Activated CD8-positive, alpha-beta memory T cell treated with anti-CD3 and anti-CD28 coated beads for 48 hours (primary cell): ENCODE results near the gene STIM1.
"Not testable (repeated sequence)": the region's sequence is repeated elsewhere in the genome, so short reads cannot be mapped to it uniquely, and the experiment has no call there.

Experiments used
- DNase-seq, 3 experiments: peaks; one replicate each; pipeline ENCODE4 v3.0.0-alpha.2; 2020; ENCODE audit warnings: low read depth in 2 of 3, low spot score in 2 of 3

Gene STIM1

GRCh38 chr11:4094348-4095291 is 239.2 kb downstream of the STIM1 start, which contains the start of gene RRM1:
Gene RRM1 (plus strand): TSS chr11:4094799. CDS start chr11:4095013, 214 bp downstream.
- DNase-seq, result peak; percentile 88 to 96 (median 95)

DNA sequence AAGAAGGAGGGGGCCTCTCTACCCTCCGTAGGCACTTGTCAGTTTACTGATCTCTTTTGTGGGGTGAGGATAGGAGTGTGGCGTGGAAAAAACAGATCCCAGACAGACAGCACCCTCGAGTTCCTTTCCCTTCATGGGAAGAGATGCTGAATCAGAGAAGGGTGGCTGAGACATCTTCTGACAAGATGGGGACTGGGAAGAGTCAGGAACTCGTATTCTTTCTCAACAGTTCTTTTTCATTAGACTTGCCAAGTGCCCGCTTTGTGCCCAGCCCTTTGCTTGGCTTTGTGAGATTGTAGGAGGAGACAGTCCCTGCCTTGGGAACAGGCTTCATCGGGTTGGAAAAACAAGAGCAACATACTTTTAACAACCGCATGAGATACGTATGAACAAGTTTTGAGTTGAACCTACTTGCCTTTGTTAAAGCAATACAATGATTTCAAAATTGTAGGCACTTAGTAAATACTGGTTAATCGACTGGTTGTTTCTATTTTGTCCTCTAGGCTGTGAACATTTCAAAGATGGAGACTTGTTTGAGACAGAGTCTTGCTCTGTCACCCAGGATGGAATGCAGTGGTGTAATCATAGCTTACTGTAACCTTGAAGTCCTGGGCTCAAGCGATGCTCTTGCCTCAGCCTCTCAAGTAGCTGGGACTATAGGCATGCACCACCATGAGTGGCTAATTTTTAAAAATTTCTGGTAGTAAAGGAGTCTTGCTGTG is 240.2 kb downstream of the STIM1 start:
- DNase-seq, result no peak

GRCh38 chr11:4098026-4098621 is 242.7 kb downstream of the STIM1 start:
- DNase-seq, result no peak

DNA sequence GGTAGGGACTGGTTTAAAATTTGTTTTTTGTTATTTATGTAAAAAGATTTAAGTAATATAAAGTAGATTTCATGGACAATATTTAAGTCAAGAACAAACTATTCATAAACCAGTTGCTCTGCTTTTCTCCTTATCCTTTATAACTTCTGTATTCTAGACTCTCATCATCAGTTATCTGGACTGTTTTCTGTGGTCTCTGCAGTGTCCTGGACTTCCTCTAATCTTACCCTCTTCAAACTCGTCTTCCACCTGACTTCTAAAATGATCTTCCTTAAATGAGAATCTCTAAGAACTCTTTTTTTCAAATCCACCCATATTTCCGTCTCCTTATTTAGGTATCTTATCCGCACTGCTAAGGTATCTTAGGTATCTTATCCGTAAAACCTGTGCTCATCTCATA is 247.2 kb downstream of the STIM1 start:
- no peak for DNase-seq

- DNase-seq, result no peak
These were observed 247.8 kb downstream of the STIM1 start for GRCh38 chr11:4103269-4103668.

- DNase-seq, result no peak
These were observed 250.5 kb downstream of the STIM1 start for GRCh38 chr11:4105916-4106315.

DNA sequence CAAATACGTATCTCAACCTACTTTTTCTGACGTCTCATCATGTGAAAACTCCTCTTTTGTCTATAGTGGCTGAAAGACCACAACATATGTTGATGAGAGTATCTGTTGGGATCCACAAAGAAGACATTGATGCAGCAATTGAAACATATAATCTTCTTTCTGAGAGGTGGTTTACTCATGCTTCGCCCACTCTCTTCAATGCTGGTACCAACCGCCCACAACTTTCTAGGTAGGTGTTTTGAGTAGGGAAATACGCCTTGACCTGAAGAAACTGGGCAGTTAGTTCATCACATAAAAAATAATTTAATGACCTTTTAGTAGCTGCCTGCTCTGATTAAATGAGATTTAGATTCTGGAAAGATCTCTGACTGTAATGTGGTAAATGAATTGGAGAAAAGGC is 256.4 kb downstream of the STIM1 start:
- DNase-seq, result no peak

- no peak for DNase-seq
These were observed 259.7 kb downstream of the STIM1 start for GRCh38 chr11:4115128-4115527.

DNA sequence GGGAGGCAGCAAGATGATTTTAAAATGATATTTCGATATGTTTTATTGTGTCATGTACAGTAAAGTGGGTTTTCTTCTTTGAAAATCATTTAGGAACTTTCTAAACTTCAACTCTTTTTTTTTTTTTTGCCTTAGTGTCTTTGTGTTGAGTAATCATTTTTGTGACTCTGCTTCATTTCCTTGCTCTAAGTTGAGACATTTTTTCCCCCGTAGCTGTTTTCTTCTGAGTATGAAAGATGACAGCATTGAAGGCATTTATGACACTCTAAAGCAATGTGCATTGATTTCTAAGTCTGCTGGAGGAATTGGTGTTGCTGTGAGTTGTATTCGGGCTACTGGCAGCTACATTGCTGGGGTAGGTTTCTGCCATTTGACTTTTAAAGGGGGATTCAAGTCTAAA is 262.6 kb downstream of the STIM1 start:
- no peak for DNase-seq

DNA sequence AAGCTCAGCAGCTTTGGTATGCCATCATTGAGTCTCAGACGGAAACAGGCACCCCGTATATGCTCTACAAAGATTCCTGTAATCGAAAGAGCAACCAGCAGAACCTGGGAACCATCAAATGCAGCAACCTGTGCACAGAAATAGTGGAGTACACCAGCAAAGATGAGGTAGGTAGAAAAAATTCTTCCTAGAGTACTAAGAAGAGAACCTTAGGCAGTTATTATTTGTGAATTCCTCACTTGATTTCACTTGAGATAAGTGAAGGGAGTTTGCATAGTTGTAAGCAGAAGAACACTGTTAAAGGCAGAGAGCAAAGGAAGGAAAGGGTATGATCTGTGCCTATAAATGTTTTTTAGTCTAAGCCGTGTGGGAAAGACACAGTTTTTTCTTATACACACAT is 267.8 kb downstream of the STIM1 start:
- no peak for DNase-seq

GRCh38 chr11:4125141-4125540 is 269.7 kb downstream of the STIM1 start:
- DNase-seq, result no peak

DNA sequence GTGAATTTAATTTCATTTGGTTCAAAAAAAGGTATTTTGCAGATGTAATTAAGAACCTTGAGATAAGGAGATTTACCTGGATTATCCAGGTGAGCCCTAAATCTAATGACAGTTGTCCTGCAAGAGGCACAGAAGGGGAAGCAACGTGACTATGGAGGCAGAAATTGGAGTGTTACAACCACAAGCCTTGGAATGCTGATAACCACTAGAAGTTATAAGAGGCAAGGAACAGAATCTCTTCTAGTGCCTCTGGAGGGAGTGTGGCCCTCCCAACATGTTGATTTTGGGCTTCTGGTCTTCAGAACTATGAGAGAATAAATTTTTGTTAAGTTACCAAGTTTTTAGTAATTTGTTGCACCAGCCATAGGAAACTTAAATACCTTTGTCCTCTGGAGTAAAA is 271.9 kb downstream of the STIM1 start:
- DNase-seq, result no peak

GRCh38 chr11:4130219-4130618 is 274.8 kb downstream of the STIM1 start:
- DNase-seq, result not testable (repeated sequence)

DNA sequence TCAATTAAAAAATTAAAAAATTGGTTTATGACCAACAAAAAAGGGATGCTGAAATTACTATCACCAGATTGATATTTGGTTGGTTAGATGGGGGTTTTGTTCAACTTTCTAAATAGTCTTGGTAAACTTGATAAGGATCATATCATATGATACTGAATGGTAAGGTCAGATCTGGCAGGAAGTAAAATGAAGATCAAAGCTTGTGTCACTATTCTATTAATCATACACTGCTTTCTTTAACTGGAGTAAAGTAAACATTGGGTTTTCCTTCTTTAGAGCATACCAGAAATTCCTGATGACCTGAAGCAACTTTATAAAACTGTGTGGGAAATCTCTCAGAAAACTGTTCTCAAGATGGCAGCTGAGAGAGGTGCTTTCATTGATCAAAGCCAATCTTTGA is 279.3 kb downstream of the STIM1 start:
- no peak for DNase-seq

DNA sequence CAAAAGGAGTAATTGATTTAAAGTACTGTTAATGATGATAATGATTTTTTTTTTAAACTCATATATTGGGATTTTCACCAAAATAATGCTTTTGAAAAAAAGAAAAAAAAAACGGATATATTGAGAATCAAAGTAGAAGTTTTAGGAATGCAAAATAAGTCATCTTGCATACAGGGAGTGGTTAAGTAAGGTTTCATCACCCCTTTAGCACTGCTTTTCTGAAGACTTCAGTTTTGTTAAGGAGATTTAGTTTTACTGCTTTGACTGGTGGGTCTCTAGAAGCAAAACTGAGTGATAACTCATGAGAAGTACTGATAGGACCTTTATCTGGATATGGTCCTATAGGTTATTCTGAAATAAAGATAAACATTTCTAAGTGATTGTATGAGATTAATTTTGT is 283.0 kb downstream of the STIM1 start:
- DNase-seq, result no peak

- DNase-seq, result no peak
These were observed 284.7 kb downstream of the STIM1 start for GRCh38 chr11:4140067-4140636.
